T-cell (primary cell): Measurements from ENCODE around the gene ITPR3. TPM values are rescaled to one million over a fixed set of nuclear protein-coding genes. Genes with fewer than 3 reads are reported as not detected.

Experiments used
- ATAC-seq, 4 experiments: fragments of 200-7000 bp in 3 of 4; fragments of 150-1000 bp in 1 of 4; cut with Tn5 transposase; replicated peaks in 1 of 4; 1 replicate in 3 of 4; 2 replicates in 1 of 4; pipeline ENCODE4 v1.10.0; 2021; ENCODE audit warnings: moderate library complexity in 3 of 4, mild to moderate bottlenecking in 2 of 4, moderate number of reproducible peaks in 1 of 4
- CTCF ChIA-PET, 2 donors: fragments of 300-600 bp; sonication (Branson Sonifier 250); formaldehyde crosslinking; loops; one replicate each; lab custom pipeline; 2022; ENCODE audit warnings: antibody characterized with exemption in 2 of 2; lab: Charles Lee
- POLR2A ChIA-PET, 2 donors: fragments of 300-600 bp; sonication (Branson Sonifier 250); formaldehyde crosslinking; loops; one replicate each; lab custom pipeline; 2022; ENCODE audit warnings: antibody characterized with exemption in 2 of 2; lab: Charles Lee
- DNase-seq, 35 experiments: peaks; one replicate each; pipeline versions ENCODE4 v3.0.0 to v3.0.0-alpha.2; 2013 to 2023
- H3K27ac ChIP-seq: one replicate; pipeline ENCODE4 v1.5.1; 2013; ENCODE audit warnings: low read length
- H3K27me3 ChIP-seq, 2 experiments: replicated peaks in 1 of 2; 1 replicate in 1 of 2; 2 replicates in 1 of 2; pipeline versions ENCODE4 v1.6.1 to v1.7.0; 2013; ENCODE audit warnings: low read length in 1 of 2, mixed read lengths in 1 of 2; ENCODE audit not compliant: control insufficient read depth in 2 of 2, insufficient read depth in 2 of 2; ENCODE audit errors: extremely low read depth in 1 of 2
- H3K36me3 ChIP-seq, 2 donors: 1 replicate in 1 of 2; 2 replicates in 1 of 2; pipeline versions ENCODE4 v1.6.1 to v1.7.0; 2013; ENCODE audit warnings: low read length in 1 of 2; ENCODE audit not compliant: control insufficient read depth in 2 of 2, insufficient read depth in 1 of 2; ENCODE audit errors: extremely low read depth in 1 of 2
- H3K4me1 ChIP-seq, 2 experiments: 1 replicate in 1 of 2; 2 replicates in 1 of 2; pipeline versions ENCODE4 v1.6.1 to v1.7.0; 2013; ENCODE audit warnings: low read length in 2 of 2, mixed read lengths in 1 of 2; ENCODE audit not compliant: insufficient read depth in 2 of 2, control insufficient read depth in 1 of 2; ENCODE audit errors: extremely low read depth in 1 of 2
- H3K4me3 ChIP-seq, 2 donors: 1 replicate in 1 of 2; 2 replicates in 1 of 2; pipeline versions ENCODE4 v1.5.1 to v1.7.0; 2013; ENCODE audit warnings: mild to moderate bottlenecking in 2 of 2, low read length in 1 of 2, moderate library complexity in 1 of 2; ENCODE audit not compliant: control insufficient read depth in 1 of 2; ENCODE audit errors: extremely low read depth in 1 of 2
- H3K9me3 ChIP-seq: 2 replicates; pipeline ENCODE4 v1.7.0; 2013
- H3K27ac Mint-ChIP-seq, 2 donors: one replicate each; pipeline ENCODE4 v1.8.0; 2020 to 2021; ENCODE audit warnings: mild to moderate bottlenecking in 2 of 2, mixed read lengths in 2 of 2
- H3K27me3 Mint-ChIP-seq, 2 donors: one replicate each; pipeline ENCODE4 v1.8.0; 2021 to 2022; ENCODE audit warnings: mixed read lengths in 2 of 2
- H3K36me3 Mint-ChIP-seq: one replicate; pipeline ENCODE4 v1.8.0; 2021; ENCODE audit warnings: mixed read lengths
- H3K4me1 Mint-ChIP-seq, 3 donors: one replicate each; pipeline ENCODE4 v1.8.0; 2020 to 2022; ENCODE audit warnings: mixed read lengths in 3 of 3, mild to moderate bottlenecking in 1 of 3
- H3K4me3 Mint-ChIP-seq, 3 donors: one replicate each; pipeline ENCODE4 v1.8.0; 2020 to 2022; ENCODE audit warnings: mild to moderate bottlenecking in 3 of 3, mixed read lengths in 3 of 3, moderate library complexity in 3 of 3
- H3K9me3 Mint-ChIP-seq, 3 donors: one replicate each; pipeline ENCODE4 v1.8.0; 2020 to 2022; ENCODE audit warnings: mixed read lengths in 3 of 3
- WGBS: methylation state at CpG from one replicate; pipeline ENCODE4 v1.1.5; 2013; ENCODE audit warnings: missing lambda C conversion rate; ENCODE audit not compliant: insufficient coverage; 5-methylcytosine and 5-hydroxymethylcytosine counted together
- total RNA-seq, 35 experiments: library from RNA in 6 of 35; stranded (reverse) in 6 of 35; fragments of 120-200 nt in 1 of 35; gene quantifications; one replicate each; pipeline versions ENCODE4 v1.2.1 to v1.2.4 and lab custom pipeline; 2013 to 2026

ITPR3 gene
- total RNA-seq (10 to 100 TPM; 49.2 to 63.6 (median 62.4) TPM), total RNA-seq (lab: John Stamatoyannopoulos, UW) (135 to 311 (median 234) reads per million in 29 experiments)
- 31.6 TPM for total RNA-seq (2013)

- DNase-seq = peak; percentile 56 to 90 (median 73)
- peak within 1 kb of the TSS; percentile 92 to 95 (median 94) for H3K4me3 Mint-ChIP-seq
- ChIA-PET CTCF (interaction anchor here (0.5 to 1.4 kb wide), 5 partner anchors 11 to 277 kb away, joined by 3 to 5 read pairs (median 3); partner anchors contain the start of gene UQCC2 (in 2 of the 2)), POLR2A (interaction anchor here (0.6 to 1.6 kb wide), 3 partner anchors 10 to 352 kb away, joined by 3 to 7 read pairs (median 5); no protein-coding TSS in a partner anchor)
- H3K27me3 Mint-ChIP-seq = no peaks in the 10 kb centered on the region
- Histone ChIP-seq H3K27me3 (no peaks in the 10 kb centered on the region), H3K36me3 (peaks cover 7 to 11% of the 10 kb centered on the region in 2 donors), H3K9me3 (no peaks in the 10 kb centered on the region), H3K4me1 (peaks cover 21 to 63% of the 10 kb centered on the region in 2 experiments), H3K4me3 (peak within 1 kb of the TSS; percentile 90 to 98), H3K27ac (peak within 1 kb of the TSS; percentile 83)
- WGBS = 0% methylated on average over 93 of the region's 99 CpGs
- H3K9me3 Mint-ChIP-seq = no peaks in the 10 kb centered on the region
- peaks cover 59 to 70% (median 65%) of the 10 kb centered on the region in 3 donors for H3K4me1 Mint-ChIP-seq
- peak within 1 kb of the TSS; percentile 91 to 93 for H3K27ac Mint-ChIP-seq
- H3K36me3 Mint-ChIP-seq = peaks cover 4% of the 10 kb centered on the region
- peak; percentile 86 to 91 (median 88) for ATAC-seq
Observed at GRCh38 chr6:33620856-33621710, at the start of gene ITPR3. Gene ITPR3 (plus strand): TSS chr6:33621322. CDS start chr6:33621603, 281 bp downstream.

GRCh38 chr6:33571637-33572316 lies 49.3 kb upstream of the ITPR3 start:
- H3K36me3 ChIP-seq = peaks cover 10 to 36% of the 10 kb centered on the region in 2 donors
- peak overlapping the region; percentile 65 to 81 for H3K4me3 ChIP-seq
- no peaks in the 10 kb centered on the region for H3K9me3 ChIP-seq
- Mint-ChIP-seq H3K36me3 (peaks cover 22% of the 10 kb centered on the region), H3K27ac (peak overlapping the region; percentile 100), H3K9me3 (no peaks in the 10 kb centered on the region), H3K4me3 (peak overlapping the region; percentile 86 to 93 (median 92)), H3K4me1 (peaks cover 21 to 42% (median 33%) of the 10 kb centered on the region in 3 donors), H3K27me3 (no peaks in the 10 kb centered on the region)
- POLR2A ChIA-PET = interaction anchor here in 1 of 2 donors (0.6 kb wide), 1 partner anchor 23 kb away, joined by 5 read pairs; no protein-coding TSS in a partner anchor
- peaks cover 8 to 39% of the 10 kb centered on the region in 2 experiments for H3K4me1 ChIP-seq
- CTCF ChIA-PET = no interaction called here
- 49% methylated on average over 3 of the region's 11 CpGs for WGBS
- DNase-seq (no peak), ATAC-seq (no peak)
- H3K27ac ChIP-seq = peak overlapping the region; percentile 99
- no peaks in the 10 kb centered on the region for H3K27me3 ChIP-seq

GRCh38 chr6:33575211-33575610 lies 45.9 kb upstream of the ITPR3 start:
- ATAC-seq (no peak), DNase-seq (no peak)
- no peak overlapping the region for H3K4me3 ChIP-seq
- ChIA-PET CTCF (no interaction called here), POLR2A (no interaction called here)
- Mint-ChIP-seq H3K36me3 (peaks cover 25% of the 10 kb centered on the region), H3K27me3 (no peaks in the 10 kb centered on the region), H3K9me3 (no peaks in the 10 kb centered on the region), H3K4me3 (no peak overlapping the region), H3K4me1 (peaks cover 43 to 56% (median 43%) of the 10 kb centered on the region in 3 donors), H3K27ac (peak overlapping the region; percentile 27 to 31)
- no peaks in the 10 kb centered on the region for H3K9me3 ChIP-seq
- WGBS = 100% methylated on average over 1 of the region's 8 CpGs
- no peaks in the 10 kb centered on the region for H3K27me3 ChIP-seq
- H3K4me1 ChIP-seq = peaks cover 19 to 64% of the 10 kb centered on the region in 2 experiments
- H3K27ac ChIP-seq = peak overlapping the region; percentile 7
- peaks cover 13 to 45% of the 10 kb centered on the region in 2 donors for H3K36me3 ChIP-seq

- ChIA-PET CTCF (no interaction called here), POLR2A (interaction anchor here in 1 of 2 donors (0.6 kb wide), 1 partner anchor 175 kb away, joined by 4 read pairs; no protein-coding TSS in a partner anchor)
- Mint-ChIP-seq H3K4me1 (peaks cover 32 to 45% (median 39%) of the 10 kb centered on the region in 3 donors), H3K36me3 (peaks cover 25% of the 10 kb centered on the region), H3K27ac (peak overlapping the region; percentile 80 to 98), H3K27me3 (no peaks in the 10 kb centered on the region), H3K4me3 (peak overlapping the region in 2 of 3 donors; percentile 27 to 93), H3K9me3 (no peaks in the 10 kb centered on the region)
- 94% methylated on average over 7 of the region's 11 CpGs for WGBS
- Histone ChIP-seq H3K27ac (peak overlapping the region; percentile 69), H3K27me3 (no peaks in the 10 kb centered on the region), H3K4me1 (peaks cover 17 to 59% of the 10 kb centered on the region in 2 experiments), H3K9me3 (no peaks in the 10 kb centered on the region), H3K4me3 (no peak overlapping the region), H3K36me3 (peaks cover 13 to 45% of the 10 kb centered on the region in 2 donors)
- no peak for ATAC-seq
- no peak for DNase-seq
Observed at GRCh38 chr6:33576668-33577067, 44.5 kb upstream of the ITPR3 start.

- peaks cover 25% of the 10 kb centered on the region for H3K36me3 Mint-ChIP-seq
- ChIA-PET POLR2A (interaction anchor here in 1 of 2 donors (0.6 kb wide), 1 partner anchor 176 kb away, joined by 4 read pairs; no protein-coding TSS in a partner anchor), CTCF (no interaction called here)
- H3K9me3 Mint-ChIP-seq = no peaks in the 10 kb centered on the region
- Histone ChIP-seq H3K27me3 (no peaks in the 10 kb centered on the region), H3K9me3 (no peaks in the 10 kb centered on the region), H3K36me3 (peaks cover 13 to 43% of the 10 kb centered on the region in 2 donors), H3K4me1 (peaks cover 13 to 55% of the 10 kb centered on the region in 2 experiments), H3K4me3 (no peak overlapping the region), H3K27ac (peak overlapping the region; percentile 69)
- no peaks in the 10 kb centered on the region for H3K27me3 Mint-ChIP-seq
- 75% methylated on average over 2 of the region's 9 CpGs for WGBS
- H3K4me1 Mint-ChIP-seq = peaks cover 27 to 41% (median 34%) of the 10 kb centered on the region in 3 donors
- ATAC-seq (no peak), DNase-seq (no peak)
- H3K4me3 Mint-ChIP-seq = peak overlapping the region; percentile 93 to 98 (median 97)
- peak overlapping the region; percentile 80 to 98 for H3K27ac Mint-ChIP-seq
Observed at GRCh38 chr6:33577106-33577535, 44.0 kb upstream of the ITPR3 start.
